HepG2 (cell line): ENCODE measurements around the gene MED23. TPM values are rescaled to one million over a fixed set of nuclear protein-coding genes. Genes with fewer than 3 reads are reported as not detected.

ENCODE experiments used
- ATAC-seq: fragments of 200-7000 bp; cut with Tn5 transposase; 3 replicates; pipeline ENCODE4 v1.9.1; 2020; ENCODE audit warnings: mild to moderate bottlenecking, moderate library complexity
- BruUV-seq: library from RNA; stranded (reverse); fragments of 400-500 nt; replicated peaks from 2 replicates; lab custom pipeline; 2021; lab: Mats Ljungman, UMichigan
- CTCF ChIA-PET: fragments of 300-600 bp; formaldehyde crosslinking; extraction: SDS; loops from one replicate; lab custom pipeline; 2021; ENCODE audit warnings: low total read pairs, inconsistent platforms, low intra/inter-chr PET ratio; lab: Yijun Ruan, JAX
- POLR2A ChIA-PET: fragments of 350-600 bp; sonication (Branson Sonifier 250); formaldehyde crosslinking; loops from one replicate; lab custom pipeline; 2020; ENCODE audit warnings: antibody characterized with exemption, inconsistent platforms; lab: Yijun Ruan, JAX
- DNase-seq: peaks from one replicate; pipeline ENCODE4 v3.0.0-alpha.2; 2015; ENCODE audit warnings: low spot score
- FAIRE-seq: peaks from 3 replicates; lab custom pipeline; 2011; peaks lifted over from hg19 to GRCh38; lab: Jason Lieb, UNC
- H2AFZ ChIP-seq: one replicate; pipeline ENCODE4 v1.6.1; 2011; ENCODE audit warnings: low read length, inconsistent platforms
- H3K27ac ChIP-seq: fragments of 300-600 bp; 3 replicates; pipeline ENCODE4 v1.8.0; 2011; ENCODE audit warnings: mixed run types, mild to moderate bottlenecking, mixed read lengths, low read length, inconsistent platforms; ENCODE audit not compliant: insufficient read depth; ENCODE audit errors: extremely low read length
- H3K27me3 ChIP-seq, 2 experiments: fragments of 200-600 bp in 1 of 2; 2 replicates in 1 of 2; 3 replicates in 1 of 2; pipeline versions ENCODE4 v1.6.0 to v1.8.0; 2011; ENCODE audit warnings: low read length in 2 of 2, mild to moderate bottlenecking in 2 of 2, moderate library complexity in 2 of 2, inconsistent platforms in 1 of 2; ENCODE audit not compliant: insufficient read depth in 2 of 2, control insufficient read depth in 1 of 2
- H3K36me3 ChIP-seq, 2 experiments: fragments of 200-600 bp in 1 of 2; replicated peaks in 1 of 2; 2 replicates in 1 of 2; 3 replicates in 1 of 2; pipeline versions ENCODE4 v1.5.1 to v1.8.0; 2011; ENCODE audit warnings: low read length in 2 of 2, inconsistent platforms in 1 of 2; ENCODE audit not compliant: insufficient read depth in 2 of 2, control insufficient read depth in 1 of 2
- H3K4me1 ChIP-seq: 2 replicates; pipeline ENCODE4 v1.5.1; 2012; ENCODE audit warnings: low read length, inconsistent platforms; ENCODE audit not compliant: insufficient read depth
- H3K4me2 ChIP-seq: 2 replicates; pipeline ENCODE4 v1.6.0; 2011; ENCODE audit warnings: low read depth, low read length, inconsistent platforms
- H3K4me3 ChIP-seq, 3 experiments: fragments of 200-600 bp in 1 of 3; sonication (generic), shearing (Covaris generic) in 1 of 3; replicated peaks in 1 of 3; 2 replicates each; pipeline ENCODE4 v1.5.1; 2011 to 2016; ENCODE audit warnings: low read length in 3 of 3, inconsistent platforms in 2 of 3, low read depth in 2 of 3, mild to moderate bottlenecking in 2 of 3, control low read depth in 1 of 3, mixed read lengths in 1 of 3; ENCODE audit not compliant: insufficient read depth in 1 of 3
- H3K79me2 ChIP-seq: one replicate; pipeline ENCODE4 v1.6.1; 2011; ENCODE audit warnings: low read length, inconsistent platforms; ENCODE audit not compliant: insufficient read depth
- H3K9ac ChIP-seq: 2 replicates; pipeline ENCODE4 v1.6.0; 2011; ENCODE audit warnings: mild to moderate bottlenecking, low read depth, low read length, inconsistent platforms; ENCODE audit not compliant: insufficient read depth
- H3K9me3 ChIP-seq: 2 replicates; pipeline ENCODE4 v1.5.1; 2012; ENCODE audit warnings: mild to moderate bottlenecking, low read length
- H4K20me1 ChIP-seq: 2 replicates; pipeline ENCODE4 v1.6.0; 2011; ENCODE audit warnings: inconsistent platforms, mild to moderate bottlenecking, low read length, moderate library complexity; ENCODE audit not compliant: insufficient read depth
- ADNP ChIP-seq: sonication (generic); formaldehyde crosslinking; IDR thresholded peaks from 2 replicates; pipeline ENCODE4 v1.4.0; 2020; ENCODE audit warnings: missing genetic modification reagents
- ATF5 ChIP-seq: sonication (generic); formaldehyde crosslinking; IDR thresholded peaks from 2 replicates; pipeline ENCODE4 v1.4.0; 2020; ENCODE audit warnings: mild to moderate bottlenecking, low read depth, missing genetic modification reagents
- CEBPB ChIP-seq: IDR thresholded peaks from 2 replicates; pipeline ENCODE4 v1.6.1; 2011; ENCODE audit warnings: low read depth, low read length, improper control_type of control experiment, borderline replicate concordance
- DNMT3B ChIP-seq: conservative IDR thresholded peaks from 2 replicates; pipeline ENCODE4 v1.6.1; 2016; ENCODE audit warnings: missing biosample characterization, control low read depth
- FOXO4 ChIP-seq: sonication (generic); formaldehyde crosslinking; conservative IDR thresholded peaks from 2 replicates; pipeline ENCODE4 v1.8.1; 2023; ENCODE audit warnings: missing genetic modification reagents
- GZF1 ChIP-seq: sonication (generic); formaldehyde crosslinking; IDR thresholded peaks from 2 replicates; pipeline ENCODE4 v1.5.1; 2020; ENCODE audit warnings: mild to moderate bottlenecking, missing genetic modification reagents
- HOXA9 ChIP-seq: sonication (generic); formaldehyde crosslinking; IDR thresholded peaks from 2 replicates; pipeline ENCODE4 v1.8.1; 2022; ENCODE audit warnings: missing genetic modification reagents, mild to moderate bottlenecking, moderate library complexity, borderline replicate concordance
- TGIF2 ChIP-seq: IDR thresholded peaks from 2 replicates; pipeline ENCODE4 v1.6.1; 2016; ENCODE audit warnings: control low read depth, missing compliant biosample characterization
- ZBTB8A ChIP-seq: sonication (generic); formaldehyde crosslinking; IDR thresholded peaks from 2 replicates; pipeline ENCODE4 v1.4.0; 2020; ENCODE audit warnings: mild to moderate bottlenecking, low read depth, missing genetic modification reagents, borderline replicate concordance
- ZNF839 ChIP-seq: sonication (generic); formaldehyde crosslinking; IDR thresholded peaks from 2 replicates; pipeline ENCODE4 v1.4.0; 2020; ENCODE audit warnings: missing genetic modification reagents, mild to moderate bottlenecking, borderline replicate concordance
- WGBS: methylation state at CpG from one replicate; pipeline ENCODE4 v1.1.6; 2017; ENCODE audit warnings: low lambda C conversion rate; 5-methylcytosine and 5-hydroxymethylcytosine counted together
- in situ Hi-C: cut with HindIII; loops from 2 replicates; pipeline ENCODE4 v1.10.0; 2017; ENCODE audit warnings: low pct_unique_long_range_greater_than_20kb; ENCODE audit not compliant: extremely low pct_ligation_motif_present
- intact Hi-C: fragments of 100-400 bp; cut with micrococcal nuclease; formaldehyde crosslinking; loops from one replicate; pipeline ENCODE4 v1.10.0; 2022; ENCODE audit not compliant: unreplicated experiment
- polyA plus RNA-seq, 8 experiments: library from polyadenylated mRNA; depleted of rRNA in 3 of 8; stranded (reverse) in 7 of 8; unstranded in 1 of 8; fragments of >200 nt; fragmentation: Illumina TruSeq in 4 of 8; extraction: Trizol in 4 of 8; gene quantifications; 2 replicates each; pipeline versions ENCODE4 v1.2.1 to v1.2.3, GENCODE V29; 2011 to 2016; ENCODE audit warnings: low read depth in 4 of 8, missing spikeins in 1 of 8, mixed read lengths in 1 of 8; ENCODE audit not compliant: insufficient read depth in 1 of 8
- total RNA-seq, 5 experiments: library from RNA; depleted of rRNA; stranded (reverse); fragments of >200 nt; fragmentation: Illumina TruSeq; extraction: Trizol; gene quantifications; 2 replicates each; pipeline ENCODE4 v1.2.3, GENCODE V29; 2016; ENCODE audit warnings: low read depth in 1 of 5
- TF ChIP-seq, protein P1 (sequence below): sonication (generic); formaldehyde crosslinking; IDR thresholded peaks from 2 replicates; pipeline ENCODE4 v1.4.0; 2020; ENCODE audit warnings: missing genetic modification reagents
- TF ChIP-seq, protein P2 (sequence below): sonication (generic); formaldehyde crosslinking; IDR thresholded peaks from 2 replicates; pipeline ENCODE4 v1.8.0; 2022; ENCODE audit warnings: mild to moderate bottlenecking, missing genetic modification reagents, moderate library complexity

Gene MED23
- total and polyA plus RNA-seq, 2 of the 13 experiments (the other 11 are each of a cell fraction or from before 2014, with no cell fraction given): 34.9 to 50.5 TPM

DNA sequence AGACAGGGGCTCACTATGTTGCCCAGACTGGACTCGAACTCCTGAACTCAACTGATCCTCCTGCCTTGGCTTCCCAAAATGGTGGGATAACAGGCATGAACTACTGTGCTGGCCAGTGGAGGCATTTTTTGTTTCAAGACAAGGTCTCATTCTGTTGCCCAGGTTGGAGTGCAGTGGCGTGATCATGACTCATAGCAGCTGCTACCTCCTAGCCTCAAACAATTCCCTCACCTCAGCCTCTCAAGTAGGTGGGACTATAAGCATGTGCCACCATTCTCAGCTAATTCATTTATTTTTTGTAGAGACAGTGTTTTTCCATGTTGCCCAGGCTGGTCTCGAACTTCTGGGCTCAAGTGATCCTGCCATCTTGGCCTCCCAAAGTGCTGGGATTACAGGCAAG lies 26.3 kb upstream of the MED23 start (continued):
- TF ChIP-seq CEBPB: no peak
- TF ChIP-seq, protein P1, sequence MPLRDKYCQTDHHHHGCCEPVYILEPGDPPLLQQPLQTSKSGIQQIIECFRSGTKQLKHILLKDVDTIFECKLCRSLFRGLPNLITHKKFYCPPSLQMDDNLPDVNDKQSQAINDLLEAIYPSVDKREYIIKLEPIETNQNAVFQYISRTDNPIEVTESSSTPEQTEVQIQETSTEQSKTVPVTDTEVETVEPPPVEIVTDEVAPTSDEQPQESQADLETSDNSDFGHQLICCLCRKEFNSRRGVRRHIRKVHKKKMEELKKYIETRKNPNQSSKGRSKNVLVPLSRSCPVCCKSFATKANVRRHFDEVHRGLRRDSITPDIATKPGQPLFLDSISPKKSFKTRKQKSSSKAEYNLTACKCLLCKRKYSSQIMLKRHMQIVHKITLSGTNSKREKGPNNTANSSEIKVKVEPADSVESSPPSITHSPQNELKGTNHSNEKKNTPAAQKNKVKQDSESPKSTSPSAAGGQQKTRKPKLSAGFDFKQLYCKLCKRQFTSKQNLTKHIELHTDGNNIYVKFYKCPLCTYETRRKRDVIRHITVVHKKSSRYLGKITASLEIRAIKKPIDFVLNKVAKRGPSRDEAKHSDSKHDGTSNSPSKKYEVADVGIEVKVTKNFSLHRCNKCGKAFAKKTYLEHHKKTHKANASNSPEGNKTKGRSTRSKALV: no peak
- no peak for TF ChIP-seq ATF5

- DNase-seq: no peak
- peaks cover 36 to 82% of the 10 kb centered on the region in 2 experiments for H3K36me3 ChIP-seq
- no peak overlapping the region for H3K27ac ChIP-seq
- no peaks in the 10 kb centered on the region for H3K79me2 ChIP-seq
- BruUV-seq: no TSS peak
- no peak overlapping the region for H3K9ac ChIP-seq
- H3K4me2 ChIP-seq: no peak overlapping the region
- 83% methylated on average over 5 of the region's 5 CpGs for WGBS
- H2AFZ ChIP-seq: no peak overlapping the region
- H3K9me3 ChIP-seq: no peaks in the 10 kb centered on the region
- ATAC-seq: no peak
- no peaks in the 10 kb centered on the region for H4K20me1 ChIP-seq
- no peak overlapping the region for H3K4me3 ChIP-seq
- in situ Hi-C loops: no loop called here
- H3K4me1 ChIP-seq: no peaks in the 10 kb centered on the region
- POLR2A ChIA-PET: interaction anchor here (0.9 kb wide), 1 partner anchor 13 kb away, joined by 3 read pairs; no protein-coding TSS in a partner anchor
- no peak for FAIRE-seq
- CTCF ChIA-PET: no interaction called here
- intact Hi-C loops: no loop called here
- no peaks in the 10 kb centered on the region for H3K27me3 ChIP-seq
- no peak for TF ChIP-seq TGIF2 (CRISPR knock-in tag)
- TF ChIP-seq, protein P2, sequence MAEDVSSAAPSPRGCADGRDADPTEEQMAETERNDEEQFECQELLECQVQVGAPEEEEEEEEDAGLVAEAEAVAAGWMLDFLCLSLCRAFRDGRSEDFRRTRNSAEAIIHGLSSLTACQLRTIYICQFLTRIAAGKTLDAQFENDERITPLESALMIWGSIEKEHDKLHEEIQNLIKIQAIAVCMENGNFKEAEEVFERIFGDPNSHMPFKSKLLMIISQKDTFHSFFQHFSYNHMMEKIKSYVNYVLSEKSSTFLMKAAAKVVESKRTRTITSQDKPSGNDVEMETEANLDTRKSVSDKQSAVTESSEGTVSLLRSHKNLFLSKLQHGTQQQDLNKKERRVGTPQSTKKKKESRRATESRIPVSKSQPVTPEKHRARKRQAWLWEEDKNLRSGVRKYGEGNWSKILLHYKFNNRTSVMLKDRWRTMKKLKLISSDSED: no peak
- no peak for TF ChIP-seq ZBTB8A (CRISPR knock-in tag)
- TF ChIP-seq ADNP: no peak
- TF ChIP-seq GZF1 (CRISPR knock-in tag): no peak
- no peak for TF ChIP-seq DNMT3B
- no peak for TF ChIP-seq FOXO4 (CRISPR knock-in tag)
- no peak for TF ChIP-seq ZNF839 (CRISPR knock-in tag)
- TF ChIP-seq HOXA9 (CRISPR knock-in tag): no peak
These were observed 24.4 kb upstream of the MED23 start for GRCh38 chr6:131652472-131652871.
